Measurements from ENCODE around the gene RHBG.

- TF ChIP-seq CTCF (IDR thresholded peaks at IDR 0.05; ENCODE audit: borderline replicate concordance, extremely low read depth, low read length, poor library complexity, severe bottlenecking) (peak; percentile 46), EZH2 (IDR thresholded peaks at IDR 0.05; ENCODE audit: borderline replicate concordance, low read depth, low read length, severe bottlenecking) (no peak)
These were observed 50.8 kb downstream of the RHBG start for GRCh38 chr1:156419854-156420204.
